ENCODE results near the gene RO60.

DNA sequence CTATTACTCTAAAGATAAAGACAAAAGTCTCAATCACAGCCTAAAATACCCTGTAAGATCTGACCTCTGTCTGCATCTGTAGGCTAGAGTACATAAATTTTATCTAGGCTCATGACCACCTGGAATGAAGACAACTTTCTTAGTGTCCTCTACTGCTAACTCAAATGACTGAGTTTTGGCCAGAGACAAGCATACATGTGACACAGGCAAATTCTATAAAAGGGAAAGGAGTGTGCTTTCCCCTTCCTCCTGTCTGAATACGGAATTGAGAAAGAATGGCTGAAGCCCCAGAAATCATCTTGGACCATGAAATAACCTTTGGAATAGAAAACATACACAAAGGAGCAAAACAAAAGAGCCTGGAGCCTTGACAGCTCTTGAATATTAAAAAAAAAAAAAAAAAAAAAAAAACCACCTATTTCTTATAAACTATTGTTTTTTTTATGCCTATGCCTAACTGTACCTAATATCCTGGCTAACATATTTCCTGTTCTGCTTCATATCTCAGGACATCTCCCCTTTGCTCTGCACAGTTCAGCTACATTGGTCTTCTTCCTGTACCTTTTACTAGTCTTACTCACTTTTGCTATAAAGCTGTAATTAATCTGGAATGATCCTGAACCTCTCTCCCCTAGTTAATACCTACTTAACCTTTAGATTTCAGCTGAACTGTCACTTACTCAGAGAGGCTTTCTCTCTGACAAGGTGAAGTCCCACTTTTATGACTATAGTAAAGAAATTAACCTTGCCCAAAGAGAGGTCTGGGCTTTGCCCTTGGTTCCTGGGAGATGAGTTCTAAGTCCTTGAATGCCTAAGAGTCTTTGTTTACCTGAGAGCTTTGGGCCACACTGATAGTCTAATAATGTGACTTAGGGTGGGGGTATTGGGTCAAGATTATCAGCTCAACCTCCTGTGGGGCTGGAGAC, 16.4 kb upstream of the RO60 start:
- TF ChIP-seq, protein P1, sequence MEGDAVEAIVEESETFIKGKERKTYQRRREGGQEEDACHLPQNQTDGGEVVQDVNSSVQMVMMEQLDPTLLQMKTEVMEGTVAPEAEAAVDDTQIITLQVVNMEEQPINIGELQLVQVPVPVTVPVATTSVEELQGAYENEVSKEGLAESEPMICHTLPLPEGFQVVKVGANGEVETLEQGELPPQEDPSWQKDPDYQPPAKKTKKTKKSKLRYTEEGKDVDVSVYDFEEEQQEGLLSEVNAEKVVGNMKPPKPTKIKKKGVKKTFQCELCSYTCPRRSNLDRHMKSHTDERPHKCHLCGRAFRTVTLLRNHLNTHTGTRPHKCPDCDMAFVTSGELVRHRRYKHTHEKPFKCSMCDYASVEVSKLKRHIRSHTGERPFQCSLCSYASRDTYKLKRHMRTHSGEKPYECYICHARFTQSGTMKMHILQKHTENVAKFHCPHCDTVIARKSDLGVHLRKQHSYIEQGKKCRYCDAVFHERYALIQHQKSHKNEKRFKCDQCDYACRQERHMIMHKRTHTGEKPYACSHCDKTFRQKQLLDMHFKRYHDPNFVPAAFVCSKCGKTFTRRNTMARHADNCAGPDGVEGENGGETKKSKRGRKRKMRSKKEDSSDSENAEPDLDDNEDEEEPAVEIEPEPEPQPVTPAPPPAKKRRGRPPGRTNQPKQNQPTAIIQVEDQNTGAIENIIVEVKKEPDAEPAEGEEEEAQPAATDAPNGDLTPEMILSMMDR (conservative IDR thresholded peaks at IDR 0.05; ENCODE audit: low read depth, low read length) = no peak
- no peak for TF ChIP-seq EZH2phosphoT487 (IDR thresholded peaks at IDR 0.05; ENCODE audit: borderline replicate concordance, low read length)
